Measurements from ENCODE around the gene OSBPL1A.
A peak's percentile ranks its signal among the peaks of the same experiment; 100 is the strongest.

The OSBPL1A gene

GRCh38 chr18:24267878-24268277, 129.7 kb downstream of the OSBPL1A start:
- DNase-seq (ENCODE audit: low read depth), result no peak

- no peak for DNase-seq (ENCODE audit: low read depth)
Measured at GRCh38 chr18:24266131-24266530, 131.5 kb downstream of the OSBPL1A start.

GRCh38 chr18:24265502-24266064, 132.0 kb downstream of the OSBPL1A start:
- no peak for DNase-seq (ENCODE audit: low read depth)

- no peak for DNase-seq (ENCODE audit: low read depth)
Measured at GRCh38 chr18:24263050-24263449, 134.6 kb downstream of the OSBPL1A start.

GRCh38 chr18:24262087-24262486, 135.5 kb downstream of the OSBPL1A start:
- no peak for DNase-seq (ENCODE audit: low read depth)

GRCh38 chr18:24259869-24260641, 137.6 kb downstream of the OSBPL1A start:
- no peak for DNase-seq (ENCODE audit: low read depth)

- no peak for DNase-seq (ENCODE audit: low read depth)
Measured at GRCh38 chr18:24254071-24254470, 143.6 kb downstream of the OSBPL1A start.

- DNase-seq (ENCODE audit: low read depth), result no peak
Measured at GRCh38 chr18:24249716-24250115, 147.9 kb downstream of the OSBPL1A start.

GRCh38 chr18:24248359-24248758, 149.3 kb downstream of the OSBPL1A start:
- no peak for DNase-seq (ENCODE audit: low read depth)

- no peak for DNase-seq (ENCODE audit: low read depth)
Measured at GRCh38 chr18:24246143-24246542, 151.5 kb downstream of the OSBPL1A start.

- DNase-seq (ENCODE audit: low read depth), result no peak
Measured at GRCh38 chr18:24244698-24245097, 152.9 kb downstream of the OSBPL1A start.

- no peak for DNase-seq (ENCODE audit: low read depth)
Measured at GRCh38 chr18:24243677-24244076, 153.9 kb downstream of the OSBPL1A start.

- DNase-seq (ENCODE audit: low read depth), result no peak
Measured at GRCh38 chr18:24239341-24239740, 158.3 kb downstream of the OSBPL1A start.

- DNase-seq (ENCODE audit: low read depth), result no peak
Measured at GRCh38 chr18:24238387-24238786, 159.2 kb downstream of the OSBPL1A start.

GRCh38 chr18:24234850-24235418, 162.7 kb downstream of the OSBPL1A start:
- no peak for DNase-seq (ENCODE audit: low read depth)

GRCh38 chr18:24234330-24234729, 163.3 kb downstream of the OSBPL1A start:
- DNase-seq (ENCODE audit: low read depth), result no peak

GRCh38 chr18:24232800-24233199, 164.8 kb downstream of the OSBPL1A start:
- no peak for DNase-seq (ENCODE audit: low read depth)

- DNase-seq (ENCODE audit: low read depth), result no peak
Measured at GRCh38 chr18:24231773-24232735, 165.6 kb downstream of the OSBPL1A start.

GRCh38 chr18:24230766-24231165, 166.9 kb downstream of the OSBPL1A start:
- no peak for DNase-seq (ENCODE audit: low read depth)

GRCh38 chr18:24228667-24229041, 169.0 kb downstream of the OSBPL1A start:
- no peak for DNase-seq (ENCODE audit: low read depth)

- DNase-seq (ENCODE audit: low read depth), result peak; percentile 54
Measured at GRCh38 chr18:24227977-24228666, 169.5 kb downstream of the OSBPL1A start.

GRCh38 chr18:24220318-24220688, 177.3 kb downstream of the OSBPL1A start:
- DNase-seq (ENCODE audit: low read depth), result no peak

All from HS-5 (cell line).